ENCODE measurements around the gene UBE2D2.
"Not testable (repeated sequence)": the region's sequence is repeated elsewhere in the genome, so short reads cannot be mapped to it uniquely, and the experiment has no call there.

Gene UBE2D2

GRCh38 chr5:139588116-139588515, 27.0 kb downstream of the UBE2D2 start:
- DNase-seq = not testable (repeated sequence)

GRCh38 chr5:139588962-139589361, 27.8 kb downstream of the UBE2D2 start:
- no peak for DNase-seq

- DNase-seq = no peak
Observed at GRCh38 chr5:139592289-139592688, 31.1 kb downstream of the UBE2D2 start.

- not testable (repeated sequence) for DNase-seq
Observed at GRCh38 chr5:139593076-139593475, 31.9 kb downstream of the UBE2D2 start.

- DNase-seq = no peak
Observed at GRCh38 chr5:139593716-139594319, 32.7 kb downstream of the UBE2D2 start.

GRCh38 chr5:139597134-139597533, 36.0 kb downstream of the UBE2D2 start:
- no peak for DNase-seq

- DNase-seq = not testable (repeated sequence)
Observed at GRCh38 chr5:139598601-139598965, 37.4 kb downstream of the UBE2D2 start.

- DNase-seq = no peak
Observed at GRCh38 chr5:139600336-139600949, 39.3 kb downstream of the UBE2D2 start.

- DNase-seq = no peak
Observed at GRCh38 chr5:139601429-139601828, 40.3 kb downstream of the UBE2D2 start.

GRCh38 chr5:139601948-139602347, 40.8 kb downstream of the UBE2D2 start:
- DNase-seq = not testable (repeated sequence)

GRCh38 chr5:139605887-139606286, 44.7 kb downstream of the UBE2D2 start:
- no peak for DNase-seq

- no peak for DNase-seq
Observed at GRCh38 chr5:139611703-139612584, 50.8 kb downstream of the UBE2D2 start.

GRCh38 chr5:139619861-139620260, 58.7 kb downstream of the UBE2D2 start:
- DNase-seq = no peak

- DNase-seq = not testable (repeated sequence)
Observed at GRCh38 chr5:139625398-139625797, 64.3 kb downstream of the UBE2D2 start.

- no peak for DNase-seq
Observed at GRCh38 chr5:139630855-139631254, 69.7 kb downstream of the UBE2D2 start.

- DNase-seq = no peak
Observed at GRCh38 chr5:139631520-139632165, 70.5 kb downstream of the UBE2D2 start.

GRCh38 chr5:139633295-139634027, 72.3 kb downstream of the UBE2D2 start:
- DNase-seq = peak; percentile 64

GRCh38 chr5:139634028-139634325, 72.8 kb downstream of the UBE2D2 start:
- no peak for DNase-seq

- DNase-seq = no peak
Observed at GRCh38 chr5:139634541-139634940, 73.4 kb downstream of the UBE2D2 start.

- DNase-seq = no peak
Observed at GRCh38 chr5:139635191-139635590, 74.1 kb downstream of the UBE2D2 start.

- DNase-seq = no peak
Observed at GRCh38 chr5:139635606-139636206, 74.6 kb downstream of the UBE2D2 start.

- peak; percentile 43 for DNase-seq
Observed at GRCh38 chr5:139636207-139636792, 75.2 kb downstream of the UBE2D2 start.

All from stimulated activated CD4-positive, alpha-beta T cell treated with anti-CD3 and anti-CD28 coated beads, Interleukin-4, amount 100 ng/mL, for 1 hour (primary cell).